Prostate gland (tissue), 2 donors: Measurements from ENCODE around the gene GFI1. TPM values are rescaled to one million over a fixed set of nuclear protein-coding genes. Genes with fewer than 3 reads are reported as not detected.

Experiments used
- DNase-seq: peaks from one replicate; pipeline ENCODE4 v3.0.0-alpha.2; 2019; ENCODE audit warnings: low spot score
- H3K27ac ChIP-seq, 2 donors: fragments of 200-600 bp; sonication (generic); 2 replicates each; pipeline ENCODE4 v1.5.1; 2017 to 2019
- H3K27me3 ChIP-seq: fragments of 200-600 bp; sonication (generic); replicated peaks from 2 replicates; pipeline ENCODE4 v1.5.1; 2019; ENCODE audit not compliant: insufficient read depth
- H3K36me3 ChIP-seq, 2 donors: fragments of 200-600 bp; sonication (generic); 1 replicate in 1 of 2; 2 replicates in 1 of 2; pipeline versions ENCODE4 v1.5.1 to v1.8.1; 2017 to 2019
- H3K4me1 ChIP-seq: fragments of 200-600 bp; sonication (generic); replicated peaks from 2 replicates; pipeline ENCODE4 v1.5.1; 2019
- H3K4me3 ChIP-seq, 2 donors: fragments of 200-600 bp; sonication (generic); 2 replicates each; pipeline ENCODE4 v1.5.1; 2017 to 2019
- H3K9me3 ChIP-seq: fragments of 200-600 bp; sonication (generic); 2 replicates; pipeline ENCODE4 v1.5.1; 2017
- CTCF ChIP-seq, 4 experiments: fragments of 200-600 bp in 2 of 4; fragments of 450-650 bp in 2 of 4; sonication (generic) in 2 of 4; IDR thresholded peaks; 1 replicate in 3 of 4; 2 replicates in 1 of 4; pipeline ENCODE4 v1.5.1; 2016 to 2019; ENCODE audit warnings: antibody characterized with exemption in 4 of 4, mild to moderate bottlenecking in 2 of 4, moderate library complexity in 2 of 4
- POLR2A ChIP-seq: fragments of 450-650 bp; IDR thresholded peaks from one replicate; pipeline ENCODE4 v1.6.1; 2016; ENCODE audit warnings: antibody characterized with exemption, mild to moderate bottlenecking
- POLR2AphosphoS5 ChIP-seq: sonication (generic); formaldehyde crosslinking; IDR thresholded peaks from one replicate; pipeline ENCODE4 v1.6.1; 2017; ENCODE audit warnings: antibody characterized with exemption
- WGBS: methylation state at CpG from one replicate; pipeline ENCODE4 v1.1.5; 2018; 5-methylcytosine and 5-hydroxymethylcytosine counted together
- intact Hi-C: fragments of 100-400 bp; cut with DNase I; formaldehyde crosslinking; loops from one replicate; pipeline ENCODE4 v1.14.2; 2022
- total RNA-seq, 2 donors: library from RNA; depleted of rRNA; stranded (reverse); fragments of >200 nt; gene quantifications; one replicate each; pipeline ENCODE4 v1.1.0, GENCODE V29; 2016

The GFI1 gene
- total RNA-seq, 2 donors from 2014 or later = 0.32 to 2.1 TPM

GRCh38 chr1:92459871-92460320 is 26.8 kb downstream of the GFI1 start:
- Histone ChIP-seq H3K9me3 (no peaks in the 10 kb centered on the region), H3K4me3 (no peak overlapping the region), H3K27me3 (no peaks in the 10 kb centered on the region), H3K27ac (no peak overlapping the region), H3K4me1 (no peaks in the 10 kb centered on the region), H3K36me3 (no peaks in the 10 kb centered on the region)
- intact Hi-C loops = no loop called here
- 59% methylated on average over 4 of the region's 4 CpGs for WGBS
- no peak for TF ChIP-seq POLR2A
- TF ChIP-seq CTCF (IDR thresholded peaks at IDR 0.05) = no peak
- no peak for TF ChIP-seq POLR2AphosphoS5
- no peak for DNase-seq

GRCh38 chr1:92458146-92458545 is 28.6 kb downstream of the GFI1 start:
- no peak for TF ChIP-seq POLR2AphosphoS5
- no peak for TF ChIP-seq CTCF (IDR thresholded peaks at IDR 0.05)
- no peak for TF ChIP-seq POLR2A
- WGBS = 80% methylated on average over 2 of the region's 2 CpGs
- DNase-seq = no peak

GRCh38 chr1:92447976-92448375 is 38.7 kb downstream of the GFI1 start:
- no peak for DNase-seq
- H3K9me3 ChIP-seq = no peaks in the 10 kb centered on the region
- no peaks in the 10 kb centered on the region for H3K4me1 ChIP-seq
- no peaks in the 10 kb centered on the region for H3K36me3 ChIP-seq
- H3K27ac ChIP-seq = no peak overlapping the region
- 94% methylated on average over 2 of the region's 2 CpGs for WGBS
- no peak overlapping the region for H3K4me3 ChIP-seq
- TF ChIP-seq POLR2AphosphoS5 (no peak), POLR2A (no peak), CTCF (IDR thresholded peaks at IDR 0.05) (no peak)
- intact Hi-C loops = no loop called here
- no peaks in the 10 kb centered on the region for H3K27me3 ChIP-seq

More at GRCh38 chr1:92458146-92458545, 28.6 kb downstream of the GFI1 start:
- Histone ChIP-seq H3K9me3 (no peaks in the 10 kb centered on the region), H3K36me3 (no peaks in the 10 kb centered on the region), H3K4me3 (no peak overlapping the region), H3K27me3 (no peaks in the 10 kb centered on the region), H3K27ac (no peak overlapping the region), H3K4me1 (no peaks in the 10 kb centered on the region)
- intact Hi-C loops = no loop called here

- Histone ChIP-seq H3K4me3 (no peak overlapping the region), H3K4me1 (no peaks in the 10 kb centered on the region), H3K36me3 (no peaks in the 10 kb centered on the region), H3K9me3 (no peaks in the 10 kb centered on the region), H3K27ac (no peak overlapping the region), H3K27me3 (no peaks in the 10 kb centered on the region)
- intact Hi-C loops = no loop called here
- no peak for TF ChIP-seq CTCF (IDR thresholded peaks at IDR 0.05)
- TF ChIP-seq POLR2AphosphoS5 = no peak
- TF ChIP-seq POLR2A = no peak
- DNase-seq = no peak
- 48% methylated on average over 3 of the region's 3 CpGs for WGBS
Measured at GRCh38 chr1:92447033-92447681, 39.6 kb downstream of the GFI1 start.

GRCh38 chr1:92446546-92446945 is 40.2 kb downstream of the GFI1 start:
- H3K4me3 ChIP-seq = no peak overlapping the region
- H3K27ac ChIP-seq = no peak overlapping the region
- DNase-seq = no peak
- 60% methylated on average over 2 of the region's 2 CpGs for WGBS
- H3K36me3 ChIP-seq = no peaks in the 10 kb centered on the region
- H3K4me1 ChIP-seq = no peaks in the 10 kb centered on the region
- intact Hi-C loops = no loop called here
- no peaks in the 10 kb centered on the region for H3K27me3 ChIP-seq
- TF ChIP-seq POLR2AphosphoS5 (no peak), CTCF (IDR thresholded peaks at IDR 0.05) (no peak), POLR2A (no peak)
- no peaks in the 10 kb centered on the region for H3K9me3 ChIP-seq
